ENCODE measurements around the gene SHROOM2. TPM values are rescaled to one million over a fixed set of nuclear protein-coding genes. Genes with fewer than 3 reads are reported as not detected.
A peak's percentile ranks its signal among the peaks of the same experiment; 100 is the strongest.

Gene SHROOM2
- total and polyA plus RNA-seq, 7 donors: 0.71 to 3.0 (median 1.8) TPM

- no peaks in the 10 kb centered on the region for H3K27me3 ChIP-seq
- no peak overlapping the region for H3K27ac ChIP-seq
- H3K9me3 ChIP-seq: no peaks in the 10 kb centered on the region
- no peak for DNase-seq
- H3K36me3 ChIP-seq: no peaks in the 10 kb centered on the region
- H3K4me3 ChIP-seq: no peak overlapping the region
- H3K4me1 ChIP-seq: no peaks in the 10 kb centered on the region
- 52 to 85% methylated on average over 8 of the region's 8 CpGs for WGBS, 2 donors
- TF ChIP-seq POLR2AphosphoS5 (IDR thresholded peaks at IDR 0.05): no peak
- no peak for TF ChIP-seq CTCF (IDR thresholded peaks at IDR 0.05)
- TF ChIP-seq EP300 (IDR thresholded peaks at IDR 0.05): no peak
- TF ChIP-seq POLR2A (IDR thresholded peaks at IDR 0.05): no peak
- intact Hi-C loops (cut with DNase I): no loop called here
Observed at GRCh38 chrX:9775930-9776329, 10.3 kb upstream of the SHROOM2 start.

GRCh38 chrX:9781941-9782340, 4.3 kb upstream of the SHROOM2 start:
- Histone ChIP-seq H3K4me3 (no peak overlapping the region), H3K4me1 (peaks cover 0 to 5% (median 2%) of the 10 kb centered on the region in 4 donors), H3K27ac (no peak overlapping the region), H3K27me3 (peaks cover 0 to 4% (median 0%) of the 10 kb centered on the region in 3 donors), H3K36me3 (no peaks in the 10 kb centered on the region), H3K9me3 (no peaks in the 10 kb centered on the region)
- TF ChIP-seq POLR2A (IDR thresholded peaks at IDR 0.05) (no peak), EP300 (IDR thresholded peaks at IDR 0.05) (no peak), CTCF (IDR thresholded peaks at IDR 0.05) (no peak), POLR2AphosphoS5 (IDR thresholded peaks at IDR 0.05) (no peak)
- intact Hi-C loops (cut with DNase I): no loop called here
- DNase-seq: no peak
- 86 to 90% methylated on average over 7 of the region's 7 CpGs for WGBS, 2 donors

GRCh38 chrX:9784332-9784731, 1.9 kb upstream of the SHROOM2 start:
- intact Hi-C loops (cut with DNase I): no loop called here
- H3K36me3 ChIP-seq: no peaks in the 10 kb centered on the region
- TF ChIP-seq POLR2A (IDR thresholded peaks at IDR 0.05) (no peak), POLR2AphosphoS5 (IDR thresholded peaks at IDR 0.05) (no peak), EP300 (IDR thresholded peaks at IDR 0.05) (no peak), CTCF (IDR thresholded peaks at IDR 0.05) (no peak)
- no peak for DNase-seq
- no peaks in the 10 kb centered on the region for H3K9me3 ChIP-seq
- peaks cover 0 to 6% (median 2%) of the 10 kb centered on the region in 4 donors for H3K4me1 ChIP-seq
- peaks cover 0 to 6% (median 0%) of the 10 kb centered on the region in 3 donors for H3K27me3 ChIP-seq
- WGBS, 2 donors: 96 to 97% methylated on average over 8 of the region's 8 CpGs
- H3K27ac ChIP-seq: no peak overlapping the region
- no peak overlapping the region for H3K4me3 ChIP-seq

GRCh38 chrX:9785254-9785943, 830 bp upstream of the SHROOM2 start:
- Histone ChIP-seq H3K9me3 (no peaks in the 10 kb centered on the region), H3K27ac (no peak overlapping the region), H3K4me3 (peak overlapping the region in 3 of 4 donors; percentile 53 to 59 (median 56)), H3K36me3 (no peaks in the 10 kb centered on the region), H3K27me3 (peaks cover 0 to 6% (median 0%) of the 10 kb centered on the region in 3 donors), H3K4me1 (peaks cover 0 to 6% (median 2%) of the 10 kb centered on the region in 4 donors)
- 5 to 7% methylated on average over 58 of the region's 58 CpGs for WGBS, 2 donors
- TF ChIP-seq CTCF (IDR thresholded peaks at IDR 0.05) (no peak), POLR2A (IDR thresholded peaks at IDR 0.05) (no peak), EP300 (IDR thresholded peaks at IDR 0.05) (no peak), POLR2AphosphoS5 (IDR thresholded peaks at IDR 0.05) (no peak)
- DNase-seq: no peak
- intact Hi-C loops (cut with DNase I): no loop called here
